Measurements from ENCODE around the gene TAF4. TPM values are rescaled to one million over a fixed set of nuclear protein-coding genes. Genes with fewer than 3 reads are reported as not detected.
A peak's percentile ranks its signal among the peaks of the same experiment; 100 is the strongest.

Gene TAF4
- total RNA-seq, 2 donors from 2014 or later, result 25.5 to 39.9 TPM

DNA sequence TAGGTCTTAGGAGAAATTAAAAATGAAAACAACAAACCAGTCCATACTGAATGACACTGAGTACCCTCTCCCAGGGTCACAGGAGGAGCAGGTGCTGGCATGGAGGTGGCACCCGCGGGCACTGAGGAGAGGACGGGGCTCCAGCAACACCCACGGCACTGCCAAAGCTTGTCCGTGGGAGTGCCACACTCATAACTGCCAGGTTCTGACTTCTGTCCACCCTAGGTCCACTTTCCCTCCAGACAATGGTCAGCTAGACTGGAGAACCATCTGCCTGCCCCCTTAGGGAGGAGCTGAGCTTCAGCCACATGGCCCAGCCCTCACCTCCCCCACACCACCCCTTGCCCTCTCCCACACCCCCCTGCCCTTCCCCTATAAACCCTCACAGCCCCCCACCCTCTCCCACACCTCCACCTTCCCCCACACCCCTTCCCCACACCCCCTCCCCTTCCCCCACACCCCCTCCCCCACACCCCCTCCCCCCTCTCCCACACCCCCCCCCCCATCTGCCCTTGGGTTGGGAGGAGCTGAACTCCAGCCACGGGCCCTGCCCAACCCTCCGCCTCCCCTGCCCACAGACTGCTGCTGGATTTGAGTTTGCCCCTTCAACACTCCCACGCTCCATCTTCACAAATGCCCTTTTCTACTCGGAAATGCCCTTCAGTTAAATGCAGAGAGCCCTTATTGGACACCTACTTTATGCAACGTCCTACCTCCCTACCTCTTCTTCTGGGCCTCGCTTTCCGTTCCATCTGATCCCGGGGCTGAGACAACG lies 129.6 kb downstream of the TAF4 start:
- Histone ChIP-seq H3K27me3 (ENCODE audit: control insufficient read depth, insufficient read depth, low read length, poor library complexity, severe bottlenecking) (no peaks in the 10 kb centered on the region), H3K27ac (ENCODE audit: low read depth, low read length) (no peak overlapping the region), H3K9me3 (ENCODE audit: control insufficient read depth, low read length) (no peaks in the 10 kb centered on the region), H3K4me3 (ENCODE audit: low read length) (no peak overlapping the region), H3K9ac (ENCODE audit: extremely low read depth, low read length, poor library complexity, severe bottlenecking) (no peak overlapping the region), H3K36me3 (ENCODE audit: control insufficient read depth, insufficient read depth, low read length) (no peaks in the 10 kb centered on the region), H3K4me1 (ENCODE audit: control insufficient read depth, insufficient read depth, low read length) (no peaks in the 10 kb centered on the region)
- H3K27me3 Mint-ChIP-seq (ENCODE audit: insufficient read depth), result no peaks in the 10 kb centered on the region
- no peaks in the 10 kb centered on the region for H3K36me3 Mint-ChIP-seq (ENCODE audit: low read depth)
- H3K9me3 Mint-ChIP-seq, result no peaks in the 10 kb centered on the region
- H3K27ac Mint-ChIP-seq, result no peak overlapping the region
- TF ChIP-seq, protein P1, sequence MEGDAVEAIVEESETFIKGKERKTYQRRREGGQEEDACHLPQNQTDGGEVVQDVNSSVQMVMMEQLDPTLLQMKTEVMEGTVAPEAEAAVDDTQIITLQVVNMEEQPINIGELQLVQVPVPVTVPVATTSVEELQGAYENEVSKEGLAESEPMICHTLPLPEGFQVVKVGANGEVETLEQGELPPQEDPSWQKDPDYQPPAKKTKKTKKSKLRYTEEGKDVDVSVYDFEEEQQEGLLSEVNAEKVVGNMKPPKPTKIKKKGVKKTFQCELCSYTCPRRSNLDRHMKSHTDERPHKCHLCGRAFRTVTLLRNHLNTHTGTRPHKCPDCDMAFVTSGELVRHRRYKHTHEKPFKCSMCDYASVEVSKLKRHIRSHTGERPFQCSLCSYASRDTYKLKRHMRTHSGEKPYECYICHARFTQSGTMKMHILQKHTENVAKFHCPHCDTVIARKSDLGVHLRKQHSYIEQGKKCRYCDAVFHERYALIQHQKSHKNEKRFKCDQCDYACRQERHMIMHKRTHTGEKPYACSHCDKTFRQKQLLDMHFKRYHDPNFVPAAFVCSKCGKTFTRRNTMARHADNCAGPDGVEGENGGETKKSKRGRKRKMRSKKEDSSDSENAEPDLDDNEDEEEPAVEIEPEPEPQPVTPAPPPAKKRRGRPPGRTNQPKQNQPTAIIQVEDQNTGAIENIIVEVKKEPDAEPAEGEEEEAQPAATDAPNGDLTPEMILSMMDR (conservative IDR thresholded peaks at IDR 0.05), result no peak
- H3K4me3 Mint-ChIP-seq, result no peak overlapping the region
- DNase-seq, result peak; percentile 40
- H3K4me1 Mint-ChIP-seq, result peaks cover 7% of the 10 kb centered on the region
- WGBS, 2 experiments (ENCODE audit: insufficient coverage in 1 of 2, insufficient read length in 1 of 2), result 93 to 95% methylated on average over 8 to 14 of the region's 14 CpGs

GRCh38 chr20:61934716-61935530 lies 130.8 kb downstream of the TAF4 start:
- WGBS, 2 experiments (ENCODE audit: insufficient coverage in 1 of 2, insufficient read length in 1 of 2), result 84 to 85% methylated on average over 23 to 24 of the region's 24 CpGs
- Mint-ChIP-seq H3K27ac (peak overlapping the region; percentile 21), H3K9me3 (no peaks in the 10 kb centered on the region), H3K27me3 (ENCODE audit: insufficient read depth) (no peaks in the 10 kb centered on the region), H3K36me3 (ENCODE audit: low read depth) (peaks cover 1% of the 10 kb centered on the region), H3K4me3 (no peak overlapping the region), H3K4me1 (peaks cover 7% of the 10 kb centered on the region)
- H3K36me3 ChIP-seq (ENCODE audit: control insufficient read depth, insufficient read depth, low read length), result no peaks in the 10 kb centered on the region
- no peaks in the 10 kb centered on the region for H3K9me3 ChIP-seq (ENCODE audit: control insufficient read depth, low read length)
- peak; percentile 68 for DNase-seq
- peak overlapping the region; percentile 66 for H3K27ac ChIP-seq (ENCODE audit: low read depth, low read length)
- H3K9ac ChIP-seq (ENCODE audit: extremely low read depth, low read length, poor library complexity, severe bottlenecking), result no peak overlapping the region
- H3K4me3 ChIP-seq (ENCODE audit: low read length), result no peak overlapping the region
- H3K27me3 ChIP-seq (ENCODE audit: control insufficient read depth, insufficient read depth, low read length, poor library complexity, severe bottlenecking), result no peaks in the 10 kb centered on the region
- TF ChIP-seq, protein P1 (conservative IDR thresholded peaks at IDR 0.05), result no peak
- H3K4me1 ChIP-seq (ENCODE audit: control insufficient read depth, insufficient read depth, low read length), result no peaks in the 10 kb centered on the region

- peaks cover 1% of the 10 kb centered on the region for H3K9me3 Mint-ChIP-seq
- peaks cover 1% of the 10 kb centered on the region for H3K36me3 Mint-ChIP-seq (ENCODE audit: low read depth)
- DNase-seq, result peak; percentile 83
- Histone ChIP-seq H3K27ac (ENCODE audit: low read depth, low read length) (no peak overlapping the region), H3K9me3 (ENCODE audit: control insufficient read depth, low read length) (no peaks in the 10 kb centered on the region), H3K4me3 (ENCODE audit: low read length) (no peak overlapping the region), H3K4me1 (ENCODE audit: control insufficient read depth, insufficient read depth, low read length) (no peaks in the 10 kb centered on the region), H3K27me3 (ENCODE audit: control insufficient read depth, insufficient read depth, low read length, poor library complexity, severe bottlenecking) (no peaks in the 10 kb centered on the region), H3K36me3 (ENCODE audit: control insufficient read depth, insufficient read depth, low read length) (no peaks in the 10 kb centered on the region), H3K9ac (ENCODE audit: extremely low read depth, low read length, poor library complexity, severe bottlenecking) (no peak overlapping the region)
- peaks cover 7% of the 10 kb centered on the region for H3K4me1 Mint-ChIP-seq
- H3K27me3 Mint-ChIP-seq (ENCODE audit: insufficient read depth), result no peaks in the 10 kb centered on the region
- H3K27ac Mint-ChIP-seq, result no peak overlapping the region
- no peak overlapping the region for H3K4me3 Mint-ChIP-seq
- TF ChIP-seq, protein P1 (conservative IDR thresholded peaks at IDR 0.05), result no peak
- WGBS, 2 experiments (ENCODE audit: insufficient coverage in 1 of 2, insufficient read length in 1 of 2), result 80 to 88% methylated on average over 29 to 34 of the region's 36 CpGs
Observed at GRCh38 chr20:61933951-61934715, 131.5 kb downstream of the TAF4 start.

Data from endodermal cell (in vitro differentiated cells).